DOHH2 (cell line): ENCODE results near the gene SAMHD1.

Experiments used
- CTCF ChIP-seq: fragments of 200-600 bp; sonication (generic); IDR thresholded peaks from one replicate; pipeline ENCODE4 v1.5.1; 2014; ENCODE audit warnings: antibody characterized with exemption, mild to moderate bottlenecking, low read depth, low read length; ENCODE audit not compliant: poor library complexity, severe bottlenecking
- EZH2phosphoT487 ChIP-seq: fragments of 200-600 bp; sonication (generic); IDR thresholded peaks from 2 replicates; pipeline ENCODE4 v1.6.1; 2017; ENCODE audit warnings: borderline replicate concordance, mild to moderate bottlenecking, antibody characterized with exemption, low read length, moderate library complexity, mixed read lengths

- TF ChIP-seq CTCF (no peak), EZH2phosphoT487 (no peak)
Measured at GRCh38 chr20:36859700-36860330, 91.7 kb downstream of the SAMHD1 start.
